Measurements from ENCODE around the gene CRTC3. TPM values are rescaled to one million over a fixed set of nuclear protein-coding genes. Genes with fewer than 3 reads are reported as not detected.
"Not testable (repeated sequence)": the region's sequence is repeated elsewhere in the genome, so short reads cannot be mapped to it uniquely, and the experiment has no call there.

The CRTC3 gene
- total RNA-seq, 1 experiment from 2014 or later = 5.6 TPM

GRCh38 chr15:90512276-90512675 lies 17.4 kb upstream of the CRTC3 start:
- H3K4me3 ChIP-seq = no peak overlapping the region
- no peaks in the 10 kb centered on the region for H3K9me3 ChIP-seq
- H3K27me3 ChIP-seq = no peaks in the 10 kb centered on the region
- H3K36me3 ChIP-seq = no peaks in the 10 kb centered on the region
- DNase-seq = no peak

GRCh38 chr15:90512981-90513380 lies 16.7 kb upstream of the CRTC3 start:
- Histone ChIP-seq H3K27me3 (no peaks in the 10 kb centered on the region), H3K4me3 (no peak overlapping the region), H3K36me3 (no peaks in the 10 kb centered on the region), H3K9me3 (no peaks in the 10 kb centered on the region)
- DNase-seq = no peak

GRCh38 chr15:90513448-90513847 lies 16.3 kb upstream of the CRTC3 start:
- Histone ChIP-seq H3K27me3 (no peaks in the 10 kb centered on the region), H3K36me3 (no peaks in the 10 kb centered on the region), H3K4me3 (no peak overlapping the region), H3K9me3 (no peaks in the 10 kb centered on the region)
- no peak for DNase-seq

GRCh38 chr15:90513893-90514292 lies 15.8 kb upstream of the CRTC3 start:
- not testable (repeated sequence) for H3K36me3 ChIP-seq, H3K27me3 ChIP-seq, H3K9me3 ChIP-seq, DNase-seq, H3K4me3 ChIP-seq

- Histone ChIP-seq H3K27me3 (no peaks in the 10 kb centered on the region), H3K36me3 (no peaks in the 10 kb centered on the region), H3K9me3 (no peaks in the 10 kb centered on the region), H3K4me3 (no peak overlapping the region)
- peak; percentile 26 for DNase-seq
These were observed 10.0 kb upstream of the CRTC3 start for GRCh38 chr15:90519688-90520087.

GRCh38 chr15:90520365-90520764 lies 9.4 kb upstream of the CRTC3 start:
- Histone ChIP-seq H3K9me3 (no peaks in the 10 kb centered on the region), H3K4me3 (no peak overlapping the region), H3K27me3 (no peaks in the 10 kb centered on the region), H3K36me3 (no peaks in the 10 kb centered on the region)
- no peak for DNase-seq

- no peak overlapping the region for H3K4me3 ChIP-seq
These were observed 6.3 kb upstream of the CRTC3 start for GRCh38 chr15:90523373-90523772.

GRCh38 chr15:90524018-90524803 lies 5.5 kb upstream of the CRTC3 start:
- H3K27me3 ChIP-seq, H3K4me3 ChIP-seq, H3K9me3 ChIP-seq, H3K36me3 ChIP-seq: not testable (repeated sequence)
- peak; percentile 41 for DNase-seq

More at GRCh38 chr15:90523373-90523772, 6.3 kb upstream of the CRTC3 start:
- no peak for DNase-seq
- Histone ChIP-seq H3K27me3 (no peaks in the 10 kb centered on the region), H3K36me3 (no peaks in the 10 kb centered on the region), H3K9me3 (no peaks in the 10 kb centered on the region)

- Histone ChIP-seq H3K27me3 (no peaks in the 10 kb centered on the region), H3K36me3 (no peaks in the 10 kb centered on the region), H3K4me3 (peak overlapping the region; percentile 79; the same call in 1 of the 2 replicates), H3K9me3 (no peaks in the 10 kb centered on the region)
- DNase-seq = no peak
These were observed 732 bp upstream of the CRTC3 start for GRCh38 chr15:90529011-90529370.

GRCh38 chr15:90530250-90531051 lies 728 bp downstream of the CRTC3 start:
- Histone ChIP-seq H3K36me3 (no peaks in the 10 kb centered on the region), H3K27me3 (no peaks in the 10 kb centered on the region), H3K9me3 (no peaks in the 10 kb centered on the region), H3K4me3 (peak overlapping the region; percentile 79)
- DNase-seq = peak; percentile 55

- Histone ChIP-seq H3K27me3 (no peaks in the 10 kb centered on the region), H3K4me3 (peak overlapping the region; percentile 79), H3K36me3 (no peaks in the 10 kb centered on the region), H3K9me3 (no peaks in the 10 kb centered on the region)
- no peak for DNase-seq
These were observed 1.4 kb downstream of the CRTC3 start for GRCh38 chr15:90531147-90531546.

GRCh38 chr15:90535254-90535653 lies 5.5 kb downstream of the CRTC3 start:
- no peak for DNase-seq

GRCh38 chr15:90539789-90540188 lies 10.1 kb downstream of the CRTC3 start:
- H3K36me3 ChIP-seq = peaks cover 13% of the 10 kb centered on the region; the same call in 1 of the 2 replicates
- no peak for DNase-seq
- no peaks in the 10 kb centered on the region for H3K9me3 ChIP-seq
- H3K27me3 ChIP-seq = no peaks in the 10 kb centered on the region
- H3K4me3 ChIP-seq = no peak overlapping the region

More at GRCh38 chr15:90535254-90535653, 5.5 kb downstream of the CRTC3 start:
- H3K27me3 ChIP-seq = no peaks in the 10 kb centered on the region
- H3K4me3 ChIP-seq = no peak overlapping the region
- H3K9me3 ChIP-seq = no peaks in the 10 kb centered on the region
- peaks cover 8% of the 10 kb centered on the region; the same call in 1 of the 2 replicates for H3K36me3 ChIP-seq

- Histone ChIP-seq H3K9me3 (no peaks in the 10 kb centered on the region), H3K27me3 (no peaks in the 10 kb centered on the region), H3K4me3 (no peak overlapping the region), H3K36me3 (peaks cover 13% of the 10 kb centered on the region; the same call in 1 of the 2 replicates)
- DNase-seq = no peak
These were observed 11.0 kb downstream of the CRTC3 start for GRCh38 chr15:90540768-90541167.

- H3K27me3 ChIP-seq = no peaks in the 10 kb centered on the region
- DNase-seq = no peak
These were observed 15.4 kb downstream of the CRTC3 start for GRCh38 chr15:90545095-90545494.

GRCh38 chr15:90547540-90547939 lies 17.8 kb downstream of the CRTC3 start:
- no peaks in the 10 kb centered on the region for H3K9me3 ChIP-seq
- H3K27me3 ChIP-seq = no peaks in the 10 kb centered on the region
- H3K36me3 ChIP-seq = peaks cover 4% of the 10 kb centered on the region; the same call in 1 of the 2 replicates
- no peak overlapping the region for H3K4me3 ChIP-seq
- DNase-seq = no peak

More at GRCh38 chr15:90545095-90545494, 15.4 kb downstream of the CRTC3 start:
- peaks cover 10% of the 10 kb centered on the region; the same call in 1 of the 2 replicates for H3K36me3 ChIP-seq
- H3K9me3 ChIP-seq = no peaks in the 10 kb centered on the region
- no peak overlapping the region for H3K4me3 ChIP-seq

GRCh38 chr15:90550919-90551318 lies 21.2 kb downstream of the CRTC3 start:
- Histone ChIP-seq H3K27me3 (no peaks in the 10 kb centered on the region), H3K36me3 (peaks cover 4% of the 10 kb centered on the region; the same call in 1 of the 2 replicates), H3K9me3 (no peaks in the 10 kb centered on the region), H3K4me3 (no peak overlapping the region)
- no peak for DNase-seq
